Uterus (tissue), 4 donors: Measurements from ENCODE around the gene WIZ. TPM values are rescaled to one million over a fixed set of nuclear protein-coding genes. Genes with fewer than 3 reads are reported as not detected.
"Not testable (repeated sequence)": the region's sequence is repeated elsewhere in the genome, so short reads cannot be mapped to it uniquely, and the experiment has no call there.

ENCODE experiments used
- DNase-seq, 2 donors: peaks; one replicate each; pipeline ENCODE4 v3.0.0-alpha.2; 2019 to 2020
- H3K27ac ChIP-seq, 2 donors: fragments of 200-600 bp; sonication (generic); 1 replicate in 1 of 2; 2 replicates in 1 of 2; pipeline ENCODE4 v1.5.1; 2016 to 2018
- H3K27me3 ChIP-seq, 2 donors: fragments of 200-600 bp; sonication (generic); one replicate each; pipeline ENCODE4 v1.5.1; 2018 to 2019; ENCODE audit warnings: control low read depth in 1 of 2
- H3K36me3 ChIP-seq, 2 donors: fragments of 200-600 bp; sonication (generic); one replicate each; pipeline ENCODE4 v1.5.1; 2019; ENCODE audit warnings: control low read depth in 1 of 2
- H3K4me1 ChIP-seq, 2 donors: fragments of 200-600 bp; sonication (generic); one replicate each; pipeline ENCODE4 v1.5.1; 2018 to 2019; ENCODE audit warnings: control low read depth in 1 of 2
- H3K4me3 ChIP-seq, 2 donors: fragments of 200-600 bp; sonication (generic); 1 replicate in 1 of 2; 2 replicates in 1 of 2; pipeline ENCODE4 v1.5.1; 2018 to 2019; ENCODE audit warnings: mild to moderate bottlenecking in 1 of 2
- H3K9me3 ChIP-seq, 2 donors: fragments of 200-600 bp; sonication (generic); one replicate each; pipeline ENCODE4 v1.5.1; 2019; ENCODE audit warnings: control low read depth in 1 of 2
- POLR2A ChIP-seq, 2 donors: fragments of 450-650 bp; IDR thresholded peaks; one replicate each; pipeline ENCODE4 v1.6.1; 2016; ENCODE audit warnings: antibody characterized with exemption in 2 of 2, mild to moderate bottlenecking in 1 of 2, moderate library complexity in 1 of 2
- intact Hi-C: fragments of 100-400 bp; cut with DNase I; formaldehyde crosslinking; loops from one replicate; pipeline ENCODE4 v1.15.1; 2023; ENCODE audit warnings: low total_unique reads
- total RNA-seq, 4 donors: library from RNA; depleted of rRNA in 3 of 4; stranded (reverse); fragments of >200 nt in 3 of 4; gene quantifications; one replicate each; pipeline versions ENCODE4 v1.1.0 to v1.2.4, GENCODE V29; 2014 to 2023
- TF ChIP-seq, protein P1 (sequence below), 4 experiments: fragments of 200-600 bp in 2 of 4; fragments of 450-650 bp in 2 of 4; sonication (generic) in 2 of 4; IDR thresholded peaks; one replicate each; pipeline ENCODE4 v1.5.1; 2016 to 2019; ENCODE audit warnings: antibody characterized with exemption in 4 of 4, mild to moderate bottlenecking in 2 of 4, moderate library complexity in 1 of 4
- donor health status: DM: yes; HTN: yes; CAD: no.

WIZ gene
- total RNA-seq, 4 donors from 2014 or later, result 6.5 to 53.9 (median 8.5) TPM

DNA sequence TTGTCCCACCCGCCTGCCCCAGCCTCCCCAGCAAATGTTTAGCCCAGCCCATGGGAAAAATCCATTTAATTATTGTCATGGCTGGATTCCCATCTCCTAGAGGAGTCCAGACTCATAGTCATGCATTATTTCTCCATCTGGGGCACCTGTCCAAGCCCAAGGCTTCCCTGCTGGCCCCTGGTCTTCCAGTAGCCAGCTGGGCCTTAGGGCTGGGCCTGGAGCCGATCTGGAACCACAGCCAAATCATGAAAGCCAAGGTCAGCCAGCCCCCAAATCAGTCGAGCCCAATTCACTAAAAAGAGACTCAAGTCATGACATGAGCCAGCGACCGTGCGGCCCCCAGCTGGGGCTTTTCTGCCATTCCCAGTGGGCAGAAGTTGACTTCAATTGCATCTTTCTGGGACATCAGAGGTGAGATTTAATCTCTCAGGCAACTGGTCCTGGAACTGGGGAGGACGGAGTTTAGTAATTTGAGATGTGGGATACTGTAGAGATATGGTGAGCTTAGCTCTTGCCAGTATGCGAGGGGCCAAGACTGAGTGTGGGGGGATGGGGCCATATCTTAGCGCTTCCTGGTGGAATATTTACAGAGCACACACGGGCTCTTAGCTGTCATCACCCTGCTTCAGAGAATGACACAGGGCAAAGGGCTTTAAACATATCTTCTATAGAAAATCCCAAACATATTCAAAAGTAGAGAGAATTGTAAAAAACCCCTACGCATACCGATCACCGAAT lies 38.9 kb upstream of the WIZ start:
- Histone ChIP-seq H3K9me3 (no peaks in the 10 kb centered on the region), H3K36me3 (no peaks in the 10 kb centered on the region), H3K4me3 (no peak overlapping the region), H3K27me3 (no peaks in the 10 kb centered on the region), H3K27ac (no peak overlapping the region), H3K4me1 (no peaks in the 10 kb centered on the region)
- TF ChIP-seq, protein P1, sequence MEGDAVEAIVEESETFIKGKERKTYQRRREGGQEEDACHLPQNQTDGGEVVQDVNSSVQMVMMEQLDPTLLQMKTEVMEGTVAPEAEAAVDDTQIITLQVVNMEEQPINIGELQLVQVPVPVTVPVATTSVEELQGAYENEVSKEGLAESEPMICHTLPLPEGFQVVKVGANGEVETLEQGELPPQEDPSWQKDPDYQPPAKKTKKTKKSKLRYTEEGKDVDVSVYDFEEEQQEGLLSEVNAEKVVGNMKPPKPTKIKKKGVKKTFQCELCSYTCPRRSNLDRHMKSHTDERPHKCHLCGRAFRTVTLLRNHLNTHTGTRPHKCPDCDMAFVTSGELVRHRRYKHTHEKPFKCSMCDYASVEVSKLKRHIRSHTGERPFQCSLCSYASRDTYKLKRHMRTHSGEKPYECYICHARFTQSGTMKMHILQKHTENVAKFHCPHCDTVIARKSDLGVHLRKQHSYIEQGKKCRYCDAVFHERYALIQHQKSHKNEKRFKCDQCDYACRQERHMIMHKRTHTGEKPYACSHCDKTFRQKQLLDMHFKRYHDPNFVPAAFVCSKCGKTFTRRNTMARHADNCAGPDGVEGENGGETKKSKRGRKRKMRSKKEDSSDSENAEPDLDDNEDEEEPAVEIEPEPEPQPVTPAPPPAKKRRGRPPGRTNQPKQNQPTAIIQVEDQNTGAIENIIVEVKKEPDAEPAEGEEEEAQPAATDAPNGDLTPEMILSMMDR (IDR thresholded peaks at IDR 0.05), result no peak
- no peak for TF ChIP-seq POLR2A (IDR thresholded peaks at IDR 0.05)
- DNase-seq, result peak; percentile 26 to 28
- intact Hi-C loops, result no loop called here

DNA sequence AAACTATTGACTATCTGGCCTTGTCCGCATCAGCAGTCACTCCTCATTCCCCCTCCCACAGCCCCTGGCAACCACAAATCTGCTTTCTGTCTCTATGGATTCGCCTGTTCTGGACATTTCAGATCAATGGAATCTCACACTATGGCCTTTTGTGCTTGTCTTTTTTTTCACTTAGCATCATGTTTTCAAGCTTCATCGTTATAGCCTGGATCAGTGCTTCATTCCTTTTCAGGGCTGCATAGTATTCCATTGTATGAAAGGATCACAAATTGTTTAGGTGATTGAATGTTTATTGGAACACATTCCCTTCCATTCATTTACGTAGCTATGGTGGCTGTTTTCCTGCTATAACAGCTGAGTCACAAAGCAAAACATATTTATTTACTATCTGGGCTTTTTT lies 37.3 kb upstream of the WIZ start:
- no peaks in the 10 kb centered on the region for H3K9me3 ChIP-seq
- no peaks in the 10 kb centered on the region for H3K4me1 ChIP-seq
- no peak overlapping the region for H3K27ac ChIP-seq
- no peaks in the 10 kb centered on the region for H3K36me3 ChIP-seq
- DNase-seq, result no peak
- intact Hi-C loops, result no loop called here
- H3K4me3 ChIP-seq, result no peak overlapping the region
- TF ChIP-seq, protein P1 (IDR thresholded peaks at IDR 0.05), result no peak
- no peak for TF ChIP-seq POLR2A (IDR thresholded peaks at IDR 0.05)
- no peaks in the 10 kb centered on the region for H3K27me3 ChIP-seq

DNA sequence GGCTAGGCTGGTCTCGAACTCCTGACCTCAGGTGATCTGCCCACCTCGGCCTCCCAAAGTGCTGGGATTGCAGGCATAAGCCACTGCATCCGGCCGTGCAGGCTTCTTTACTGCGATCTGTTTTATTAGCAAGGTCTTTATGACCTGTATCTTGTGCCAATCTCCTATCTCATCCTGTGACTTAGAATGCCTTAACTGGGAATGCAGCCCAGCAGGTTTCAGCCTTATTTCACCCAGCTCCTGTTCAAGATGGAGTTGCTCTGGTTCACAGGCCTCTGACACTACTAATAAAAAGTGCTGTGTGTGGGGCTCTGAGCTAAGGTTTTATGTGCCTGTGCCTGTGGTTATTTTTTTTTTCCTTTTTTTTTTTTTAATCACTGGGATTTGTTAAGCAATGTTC lies 36.0 kb upstream of the WIZ start:
- H3K27me3 ChIP-seq, H3K9me3 ChIP-seq, H3K4me1 ChIP-seq, intact Hi-C loops, H3K4me3 ChIP-seq, H3K36me3 ChIP-seq: not testable (repeated sequence)
- DNase-seq, result peak in 1 of 2 donors; percentile 62
- peak overlapping the region in 1 of 2 donors; percentile 48 for H3K27ac ChIP-seq

DNA sequence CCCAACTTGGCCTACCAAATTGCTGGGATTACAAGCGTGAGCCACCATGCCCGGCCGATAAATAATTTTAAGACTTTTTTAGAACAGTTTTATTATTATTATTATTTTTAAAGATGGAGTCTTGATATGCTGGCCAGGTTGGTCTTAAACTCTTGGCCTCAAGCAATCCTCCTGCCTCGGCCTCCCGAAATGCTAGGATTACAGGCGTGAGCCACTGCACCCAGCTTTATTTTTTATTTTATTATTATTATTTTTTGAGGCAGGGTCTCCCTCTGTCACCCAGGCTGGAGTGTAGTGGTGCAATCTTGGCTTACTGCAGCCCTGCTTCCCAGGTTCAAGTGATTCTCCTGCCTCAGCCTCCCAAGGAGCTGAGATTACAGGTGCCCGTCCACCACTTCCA lies 31.2 kb upstream of the WIZ start:
- H3K4me1 ChIP-seq, H3K9me3 ChIP-seq, H3K27me3 ChIP-seq, intact Hi-C loops, H3K36me3 ChIP-seq, H3K27ac ChIP-seq, H3K4me3 ChIP-seq, DNase-seq: not testable (repeated sequence)

DNA sequence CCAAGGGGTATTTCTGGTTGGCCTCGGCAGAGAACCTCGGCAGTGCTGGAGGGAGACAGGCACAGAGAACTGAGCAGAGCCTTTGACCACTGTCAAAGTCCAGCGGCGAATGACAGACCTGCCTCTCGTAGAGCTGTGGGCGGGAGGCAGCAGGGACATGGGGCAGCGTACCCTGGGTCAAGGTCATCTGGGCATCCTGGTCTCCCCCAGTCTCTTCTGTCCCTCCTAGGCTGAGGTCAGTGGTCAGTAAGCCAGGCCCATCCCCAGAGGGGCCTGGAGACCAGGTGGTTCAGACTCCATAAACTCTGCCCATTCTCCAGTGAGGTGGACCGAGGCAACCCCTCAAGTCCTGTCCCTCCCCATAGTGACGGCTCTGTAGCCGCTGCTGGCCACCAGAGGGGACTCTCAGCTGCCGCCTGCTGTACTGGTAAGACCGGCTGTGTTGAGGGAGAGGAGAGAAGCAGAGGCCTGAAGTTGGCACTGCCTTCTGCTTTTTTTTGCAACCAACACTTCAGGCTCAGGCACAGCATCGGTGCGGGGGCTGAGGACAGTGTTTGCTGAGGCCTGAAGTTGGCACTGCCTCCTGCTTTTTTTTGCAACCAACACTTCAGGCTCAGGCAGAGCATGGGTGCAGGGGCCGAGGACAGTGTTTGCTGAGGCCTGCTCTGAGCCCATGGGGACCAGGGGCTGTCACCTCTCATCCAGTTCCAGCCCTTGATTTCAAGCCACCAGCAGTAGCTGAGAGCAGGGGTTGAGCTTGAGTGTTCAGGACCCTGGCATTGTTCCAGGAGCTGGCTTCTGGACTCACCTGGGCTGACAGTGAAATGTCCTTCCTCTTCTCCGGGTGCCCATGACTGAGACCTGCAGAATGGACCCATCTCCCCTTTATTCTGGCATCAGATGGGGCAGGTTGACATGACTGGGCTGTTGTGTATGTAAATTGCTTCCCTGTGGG lies 29.9 kb upstream of the WIZ start, which contains the start of gene PGLYRP2:
Gene PGLYRP2 (minus strand): TSS at position 111 of the 955 bp plus-strand sequence. CDS start 130 bp downstream, outside the sequence.
- Histone ChIP-seq H3K27me3 (no peaks in the 10 kb centered on the region), H3K4me3 (no peak within 1 kb of the TSS), H3K4me1 (no peaks in the 10 kb centered on the region), H3K36me3 (no peaks in the 10 kb centered on the region), H3K9me3 (no peaks in the 10 kb centered on the region), H3K27ac (no peak within 1 kb of the TSS)
- no peak for DNase-seq
- intact Hi-C loops, result no loop called here
- TF ChIP-seq, protein P1 (IDR thresholded peaks at IDR 0.05), result peak in 3 of 4 experiments; percentile 22 to 30 (median 26)
- no peak for TF ChIP-seq POLR2A (IDR thresholded peaks at IDR 0.05)

DNA sequence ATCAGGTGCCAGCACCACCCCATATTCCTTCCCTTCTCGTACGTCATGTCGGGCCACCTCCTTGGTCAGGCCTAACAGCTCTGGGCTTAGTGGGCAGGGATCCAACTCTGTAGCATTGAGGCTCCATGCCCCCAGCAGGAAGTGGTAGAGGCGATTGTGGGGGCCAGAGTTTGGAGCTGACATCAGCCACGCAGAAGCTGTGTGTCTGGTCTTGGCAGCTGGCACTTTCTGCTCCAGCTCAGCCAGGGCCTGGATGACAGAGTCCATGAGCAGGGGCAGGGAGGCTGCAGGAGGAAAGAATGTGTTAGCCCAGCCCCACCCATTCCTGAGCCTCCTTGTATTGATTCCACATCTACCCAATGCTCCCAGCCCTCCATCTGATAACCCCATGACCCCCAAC lies 26.6 kb upstream of the WIZ start:
- intact Hi-C loops, result no loop called here
- Histone ChIP-seq H3K4me1 (no peaks in the 10 kb centered on the region), H3K9me3 (no peaks in the 10 kb centered on the region), H3K27me3 (no peaks in the 10 kb centered on the region), H3K4me3 (no peak overlapping the region), H3K27ac (no peak overlapping the region), H3K36me3 (no peaks in the 10 kb centered on the region)
- DNase-seq, result no peak
- no peak for TF ChIP-seq POLR2A (IDR thresholded peaks at IDR 0.05)
